IPS-NIHi7 (cell line): ENCODE results near the gene NAALADL2.
"Not testable (repeated sequence)": the region's sequence is repeated elsewhere in the genome, so short reads cannot be mapped to it uniquely, and the experiment has no call there.

Experiments
- DNase-seq: peaks from one replicate; pipeline ENCODE4 v3.0.0; 2012; ENCODE audit warnings: mixed read lengths; ENCODE audit errors: extremely low spot score

The NAALADL2 gene

GRCh38 chr3:175421902-175422301 lies 562.8 kb downstream of the NAALADL2 start:
- DNase-seq, result no peak

GRCh38 chr3:175422744-175423143 lies 563.6 kb downstream of the NAALADL2 start:
- peak; percentile 16 for DNase-seq

- DNase-seq, result not testable (repeated sequence)
Observed at GRCh38 chr3:175423848-175424247, 564.7 kb downstream of the NAALADL2 start.

DNA sequence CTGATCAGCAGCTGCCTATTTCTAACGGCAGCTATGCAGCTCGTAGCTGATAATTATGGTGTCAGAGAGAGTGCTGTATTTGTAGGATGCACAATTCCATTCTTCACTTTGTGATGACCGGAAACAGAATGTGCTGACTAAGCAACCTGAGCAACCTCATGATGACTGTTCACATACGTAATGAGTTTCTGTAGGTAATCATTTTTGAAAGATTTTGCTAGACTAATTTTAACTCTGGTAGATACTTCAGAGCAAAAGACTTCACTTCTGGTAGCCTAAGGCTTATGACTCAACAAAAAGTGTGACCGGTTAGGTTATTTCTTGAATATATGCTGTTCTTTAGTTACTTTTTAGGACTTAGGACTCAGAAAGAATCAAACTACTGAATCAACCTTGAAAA lies 567.7 kb downstream of the NAALADL2 start:
- no peak for DNase-seq

GRCh38 chr3:175428466-175428865 lies 569.3 kb downstream of the NAALADL2 start:
- no peak for DNase-seq

GRCh38 chr3:175430983-175431773 lies 572.0 kb downstream of the NAALADL2 start:
- DNase-seq, result no peak

DNA sequence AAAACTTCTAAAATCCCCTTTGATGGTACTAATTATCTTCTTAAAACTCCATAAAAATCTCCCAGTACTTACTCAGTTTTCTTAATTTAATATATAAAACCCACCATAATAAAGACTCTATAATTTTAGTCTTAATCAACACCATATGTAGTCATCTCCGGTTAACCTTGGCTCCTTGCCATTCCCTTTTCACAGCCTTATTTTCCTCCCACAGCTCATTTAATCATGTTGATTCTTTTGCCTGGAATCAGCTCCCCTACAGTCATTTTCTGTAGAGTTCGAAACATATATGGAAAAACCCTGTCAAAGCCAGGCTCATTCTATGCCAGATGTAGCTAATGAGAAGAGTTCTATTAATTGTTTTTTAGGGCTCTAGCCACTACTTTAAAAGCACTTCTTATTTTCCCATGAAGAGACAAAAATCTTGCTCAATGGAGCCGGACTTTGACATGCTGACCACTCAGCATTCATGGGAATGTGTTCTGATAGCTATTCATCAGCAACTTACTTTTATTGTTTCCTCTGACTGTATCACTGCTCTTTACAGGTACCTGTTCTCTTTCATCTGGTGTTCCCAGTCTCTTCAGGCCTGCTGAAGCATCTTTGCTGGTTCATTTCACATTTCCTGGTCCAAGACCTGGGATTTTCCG lies 573.4 kb downstream of the NAALADL2 start:
- no peak for DNase-seq

DNA sequence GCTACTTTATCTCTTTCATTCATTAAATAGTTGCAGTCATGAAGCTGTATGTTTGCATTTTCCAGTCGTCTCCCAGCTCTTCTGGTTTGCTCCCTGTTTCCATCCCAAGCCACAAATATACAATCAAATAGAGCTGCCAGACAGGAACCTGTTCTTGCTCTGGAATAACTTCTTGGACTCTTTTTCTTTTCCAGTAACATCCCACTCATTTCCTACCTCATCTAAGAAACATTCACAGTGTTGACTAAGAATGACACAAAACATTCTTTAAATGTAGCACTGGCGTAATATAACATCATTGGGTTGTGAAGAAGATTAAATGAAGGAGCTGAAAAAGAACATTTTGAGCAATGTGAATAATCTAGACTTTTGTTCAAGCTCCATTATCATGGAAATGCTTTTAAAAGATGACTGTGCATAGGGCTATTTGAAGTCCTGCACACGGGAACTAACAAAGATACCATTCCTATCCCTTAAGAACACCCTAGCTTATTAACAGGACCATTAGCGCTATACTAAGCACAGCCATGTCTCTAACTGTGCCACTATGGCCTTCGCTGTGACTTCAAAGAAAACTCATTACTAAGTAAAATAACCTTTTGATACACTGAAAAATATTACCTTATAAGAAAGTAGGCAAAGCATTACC lies 574.0 kb downstream of the NAALADL2 start:
- no peak for DNase-seq

- no peak for DNase-seq
Observed at GRCh38 chr3:175434561-175434960, 575.4 kb downstream of the NAALADL2 start.

DNA sequence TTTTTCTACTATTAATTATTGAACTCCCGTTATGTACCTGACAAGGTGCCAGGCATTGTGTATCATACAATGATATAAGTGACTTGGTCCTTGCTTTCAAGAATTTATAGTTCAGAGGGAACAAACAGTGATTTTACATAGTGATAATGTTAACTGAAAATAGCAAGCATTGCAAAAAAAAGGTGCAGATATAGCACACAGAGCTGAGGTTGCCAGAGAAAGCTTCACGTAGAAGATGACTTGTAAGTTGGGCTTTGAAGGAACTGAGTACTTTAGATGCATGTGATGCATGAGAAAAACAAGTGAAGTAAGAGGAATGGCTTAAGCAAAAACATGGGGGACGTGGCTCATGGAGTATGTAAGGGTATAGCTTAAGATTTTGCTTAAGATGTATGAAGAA lies 584.5 kb downstream of the NAALADL2 start:
- DNase-seq, result no peak

DNA sequence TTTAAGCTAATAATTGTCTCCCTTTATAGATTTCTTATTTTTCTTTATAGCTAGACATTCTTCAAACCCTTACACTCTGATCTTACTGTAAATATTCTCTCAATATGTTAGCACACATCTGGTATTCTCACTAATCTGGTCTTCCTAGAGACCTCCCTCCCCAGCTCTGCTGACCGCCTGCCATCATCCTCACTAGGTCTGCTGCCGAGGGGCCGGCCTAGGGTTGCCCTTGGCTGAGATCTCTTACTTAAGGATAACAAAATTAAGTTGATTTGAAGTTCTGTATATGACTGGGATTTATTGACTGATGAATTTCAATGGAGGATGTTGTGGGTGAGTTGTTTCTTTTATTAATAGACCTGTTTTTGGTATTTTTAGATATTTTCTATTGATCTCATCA lies 586.6 kb downstream of the NAALADL2 start:
- no peak for DNase-seq

GRCh38 chr3:175447521-175447920 lies 588.4 kb downstream of the NAALADL2 start:
- DNase-seq, result no peak

GRCh38 chr3:175453361-175453760 lies 594.2 kb downstream of the NAALADL2 start:
- no peak for DNase-seq

DNA sequence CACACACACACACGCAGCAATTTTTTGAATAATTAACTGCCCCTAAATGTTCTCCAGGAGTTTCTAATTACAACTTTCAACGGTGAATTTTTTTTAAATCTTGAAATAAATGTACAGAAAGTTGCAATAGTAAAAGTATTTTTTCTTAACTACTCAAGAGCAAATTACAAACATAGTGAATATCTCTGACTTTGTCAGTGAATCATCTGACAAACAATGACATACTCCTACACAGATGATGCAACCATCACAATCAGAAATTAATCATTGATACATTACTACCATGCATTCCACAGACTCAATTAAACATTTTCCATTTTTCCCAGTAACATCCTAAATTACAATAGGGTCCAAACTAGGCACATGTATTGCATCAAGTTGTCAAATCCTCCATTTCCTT lies 597.3 kb downstream of the NAALADL2 start:
- DNase-seq, result no peak

DNA sequence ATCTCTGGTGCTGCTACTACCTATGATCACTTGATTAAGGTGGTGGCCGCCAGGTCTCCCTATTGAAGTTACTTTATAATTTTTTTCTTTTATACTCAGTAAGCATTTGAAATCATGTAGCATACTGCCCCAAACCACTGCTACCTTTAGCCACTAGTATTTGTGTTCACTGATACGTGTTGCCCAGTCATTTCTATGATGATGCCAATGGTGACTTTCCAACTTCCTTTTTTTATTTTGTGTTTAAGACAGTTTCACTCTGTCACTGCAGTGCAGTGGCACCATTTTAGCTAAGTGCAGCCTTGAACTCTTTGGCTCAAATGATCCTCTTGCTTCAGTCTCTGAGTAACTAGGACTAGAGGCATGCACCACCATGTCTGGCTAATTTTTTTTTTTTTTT lies 598.2 kb downstream of the NAALADL2 start:
- no peak for DNase-seq

DNA sequence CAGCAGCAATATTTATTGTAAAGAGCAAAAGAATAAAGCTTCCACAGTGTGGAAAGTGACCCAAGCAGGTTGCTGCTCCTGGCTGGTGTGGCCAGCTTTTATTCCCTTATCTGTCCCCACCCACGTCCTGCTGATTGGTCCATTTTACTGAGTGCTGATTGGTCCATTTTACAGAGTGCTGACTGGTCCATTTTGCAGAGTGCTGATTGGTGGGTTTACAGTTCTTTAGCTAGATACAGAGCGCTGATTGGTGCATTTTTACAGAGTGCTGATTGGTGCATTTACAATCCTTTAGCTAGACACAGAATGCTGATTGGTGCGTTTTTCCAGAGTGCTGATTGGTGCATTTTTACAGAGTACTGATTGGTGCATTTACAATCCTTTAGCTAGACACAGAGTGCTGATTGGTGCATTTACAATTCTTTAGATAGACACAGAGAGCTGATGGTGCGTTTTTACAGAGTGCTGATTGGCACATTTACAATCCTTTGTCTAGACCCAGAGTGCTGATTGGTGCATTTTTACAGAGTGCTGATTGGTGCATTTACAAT lies 601.8 kb downstream of the NAALADL2 start:
- DNase-seq, result not testable (repeated sequence)

- no peak for DNase-seq
Observed at GRCh38 chr3:175464362-175464761, 605.2 kb downstream of the NAALADL2 start.

- DNase-seq, result no peak
Observed at GRCh38 chr3:175469124-175469523, 610.0 kb downstream of the NAALADL2 start.

DNA sequence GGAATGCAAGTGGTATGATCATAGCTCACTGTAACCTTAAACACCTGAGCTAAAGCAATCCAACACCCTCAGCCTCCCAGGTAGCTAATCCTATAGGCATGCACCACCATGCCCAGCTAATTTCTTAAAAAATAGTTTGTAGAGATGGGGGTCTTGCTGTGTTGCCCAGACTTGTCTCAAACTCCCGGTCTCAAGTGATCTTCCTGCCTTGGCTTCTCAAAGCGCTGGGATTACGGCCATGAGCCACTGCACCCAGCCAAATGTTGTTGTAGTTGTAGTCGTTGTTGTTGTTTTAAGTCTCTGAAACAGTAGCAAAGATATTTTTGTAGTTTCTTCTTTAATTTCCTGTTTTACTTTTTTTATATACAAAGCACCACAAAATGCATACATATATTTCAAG lies 616.6 kb downstream of the NAALADL2 start:
- DNase-seq, result no peak

GRCh38 chr3:175476489-175476888 lies 617.4 kb downstream of the NAALADL2 start:
- no peak for DNase-seq

DNA sequence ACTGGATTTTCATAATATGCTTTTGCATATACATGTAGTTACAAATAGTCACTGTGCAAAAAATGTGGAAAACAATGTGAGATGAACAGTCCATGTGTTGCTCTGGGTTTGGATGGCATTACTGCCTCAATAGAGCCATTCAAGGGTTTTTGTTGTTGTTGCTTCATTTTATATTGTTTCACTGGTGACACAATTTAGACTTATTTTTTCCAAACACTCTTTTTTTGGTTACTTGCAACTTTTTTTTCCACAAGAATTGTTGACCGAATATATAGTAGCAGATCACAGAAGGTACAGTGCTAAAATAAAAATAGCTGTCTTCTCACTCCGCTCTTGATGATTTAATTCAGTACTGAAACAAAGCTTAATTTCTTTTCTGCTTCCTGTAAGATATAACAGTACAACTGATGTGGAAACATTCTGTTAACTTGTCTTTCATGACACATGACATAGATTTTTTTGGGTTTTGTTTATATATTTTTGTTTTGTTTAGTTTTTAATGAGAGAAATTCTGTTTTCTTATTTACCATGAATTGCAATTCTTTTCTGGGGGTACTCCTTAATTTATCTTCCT lies 618.6 kb downstream of the NAALADL2 start:
- DNase-seq, result no peak

- no peak for DNase-seq
Observed at GRCh38 chr3:175478301-175478700, 619.2 kb downstream of the NAALADL2 start.
